ENCODE measurements around the gene TSPAN33.

TSPAN33 gene

GRCh38 chr7:129208667-129209066, 64.2 kb downstream of the TSPAN33 start:
- H3K4me3 ChIP-seq (ENCODE audit: control insufficient read depth, low read depth, low read length) = no peak overlapping the region
- no peak for DNase-seq (ENCODE audit: low read depth)
- TF ChIP-seq CTCF (IDR thresholded peaks at IDR 0.05; ENCODE audit: control insufficient read depth, insufficient read depth, low read depth, low read length, missing control alignments) = no peak

GRCh38 chr7:129209067-129209926, 64.8 kb downstream of the TSPAN33 start:
- no peak for DNase-seq (ENCODE audit: low read depth)
- no peak overlapping the region for H3K4me3 ChIP-seq (ENCODE audit: control insufficient read depth, low read depth, low read length)
- TF ChIP-seq CTCF (IDR thresholded peaks at IDR 0.05; ENCODE audit: control insufficient read depth, insufficient read depth, low read depth, low read length, missing control alignments) = no peak

GRCh38 chr7:129210256-129210988, 65.9 kb downstream of the TSPAN33 start:
- peak; percentile 92 for TF ChIP-seq CTCF (IDR thresholded peaks at IDR 0.05; ENCODE audit: control insufficient read depth, insufficient read depth, low read depth, low read length, missing control alignments)
- no peak overlapping the region for H3K4me3 ChIP-seq (ENCODE audit: control insufficient read depth, low read depth, low read length)
- no peak for DNase-seq (ENCODE audit: low read depth)

DNA sequence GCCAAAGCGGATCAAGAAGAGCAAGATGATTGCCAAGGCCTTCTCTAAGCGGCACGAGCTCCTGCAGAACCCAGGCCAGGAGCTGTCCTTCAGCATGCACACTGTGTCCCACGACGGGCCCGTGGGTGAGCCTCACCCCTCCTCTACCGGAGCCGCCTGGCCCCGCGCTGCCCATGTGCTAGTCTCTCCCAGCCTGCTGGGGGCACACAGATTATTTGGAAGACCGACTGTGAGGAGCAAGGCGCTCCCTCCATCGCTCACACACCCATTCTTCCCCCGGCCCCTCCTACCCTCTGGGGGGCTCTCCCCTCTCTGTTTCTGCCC, 66.4 kb downstream of the TSPAN33 start:
- no peak for DNase-seq (ENCODE audit: low read depth)
- TF ChIP-seq CTCF (IDR thresholded peaks at IDR 0.05; ENCODE audit: control insufficient read depth, insufficient read depth, low read depth, low read length, missing control alignments) = no peak
- H3K4me3 ChIP-seq (ENCODE audit: control insufficient read depth, low read depth, low read length) = no peak overlapping the region

DNA sequence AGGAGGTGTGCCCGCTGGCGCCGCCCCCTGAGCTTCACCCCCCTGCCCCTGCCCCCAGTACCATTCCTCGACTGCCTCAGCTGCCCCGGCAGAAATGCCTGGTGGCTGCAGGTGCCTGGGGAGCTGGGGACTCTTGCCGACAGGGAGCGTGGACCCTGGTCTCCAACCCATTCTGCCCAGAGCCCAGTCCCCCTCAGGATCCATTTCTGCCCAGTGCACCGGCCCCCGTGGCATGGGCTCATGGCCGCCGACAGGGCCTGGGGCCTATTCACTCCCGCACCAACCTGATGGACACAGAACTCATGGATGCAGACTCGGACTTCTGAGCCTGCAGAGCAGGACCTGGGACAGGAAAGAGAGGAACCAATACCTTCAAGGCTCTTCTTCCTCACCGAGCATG, 67.6 kb downstream of the TSPAN33 start:
- no peak for TF ChIP-seq CTCF (IDR thresholded peaks at IDR 0.05; ENCODE audit: control insufficient read depth, insufficient read depth, low read depth, low read length, missing control alignments)
- DNase-seq (ENCODE audit: low read depth) = no peak
- H3K4me3 ChIP-seq (ENCODE audit: control insufficient read depth, low read depth, low read length) = no peak overlapping the region

GRCh38 chr7:129212596-129212995, 68.1 kb downstream of the TSPAN33 start:
- TF ChIP-seq CTCF (IDR thresholded peaks at IDR 0.05; ENCODE audit: control insufficient read depth, insufficient read depth, low read depth, low read length, missing control alignments) = no peak
- no peak for DNase-seq (ENCODE audit: low read depth)

More at GRCh38 chr7:129212596-129212995, 68.1 kb downstream of the TSPAN33 start:
- H3K4me3 ChIP-seq (ENCODE audit: control insufficient read depth, low read depth, low read length) = no peak overlapping the region

Data from AG09309 (cell line).